Naive thymus-derived CD4-positive, alpha-beta T cell (primary cell): ENCODE data around the gene KRTCAP2. TPM values are rescaled to one million over a fixed set of nuclear protein-coding genes. Genes with fewer than 3 reads are reported as not detected.
A peak's percentile ranks its signal among the peaks of the same experiment; 100 is the strongest.
"Not testable (repeated sequence)": the region's sequence is repeated elsewhere in the genome, so short reads cannot be mapped to it uniquely, and the experiment has no call there.

ENCODE experiments used
- ATAC-seq: fragments of 150-1000 bp; cut with Tn5 transposase; 2 replicates; pipeline ENCODE4 v1.10.0; 2021; ENCODE audit warnings: mild to moderate bottlenecking, moderate library complexity
- CTCF ChIA-PET: fragments of 350-600 bp; sonication (Branson Sonifier 250); formaldehyde crosslinking; loops from one replicate; lab custom pipeline; 2021; ENCODE audit warnings: antibody characterized with exemption; lab: Charles Lee
- POLR2A ChIA-PET: fragments of 350-600 bp; sonication (Branson Sonifier 250); formaldehyde crosslinking; loops from one replicate; lab custom pipeline; 2021; ENCODE audit warnings: antibody characterized with exemption, inconsistent platforms; lab: Charles Lee
- DNase-seq, 9 donors: peaks; one replicate each; pipeline versions ENCODE4 v3.0.0 to v3.0.0-alpha.2; 2020 to 2022; ENCODE audit warnings: mixed read lengths in 1 of 9
- H3K27ac ChIP-seq: one replicate; pipeline ENCODE4 v1.7.0; 2013; ENCODE audit warnings: mild to moderate bottlenecking, low read depth, low read length, moderate library complexity
- H3K27me3 ChIP-seq, 2 donors: one replicate each; pipeline ENCODE4 v1.7.0; 2013; ENCODE audit warnings: low read length in 2 of 2, mild to moderate bottlenecking in 2 of 2, moderate library complexity in 2 of 2; ENCODE audit not compliant: control insufficient read depth in 2 of 2, insufficient read depth in 2 of 2
- H3K36me3 ChIP-seq, 3 experiments: 1 replicate in 2 of 3; 2 replicates in 1 of 3; pipeline ENCODE4 v1.7.0; 2013; ENCODE audit warnings: low read length in 3 of 3, mild to moderate bottlenecking in 3 of 3, moderate library complexity in 1 of 3; ENCODE audit not compliant: insufficient read depth in 3 of 3, control insufficient read depth in 2 of 3
- H3K4me1 ChIP-seq, 2 donors: one replicate each; pipeline ENCODE4 v1.7.0; 2013; ENCODE audit warnings: low read length in 2 of 2, mild to moderate bottlenecking in 2 of 2, moderate library complexity in 1 of 2; ENCODE audit not compliant: control insufficient read depth in 2 of 2, insufficient read depth in 2 of 2
- H3K4me3 ChIP-seq: 2 replicates; pipeline ENCODE4 v1.7.0; 2013; ENCODE audit warnings: mild to moderate bottlenecking, low read length
- H3K9me3 ChIP-seq, 3 experiments: 1 replicate in 2 of 3; 2 replicates in 1 of 3; pipeline ENCODE4 v1.7.0; 2013; ENCODE audit warnings: low read length in 3 of 3; ENCODE audit not compliant: control insufficient read depth in 2 of 3
- H3K27ac Mint-ChIP-seq, 9 donors: one replicate each; pipeline ENCODE4 v1.8.0; 2020 to 2022; ENCODE audit warnings: mixed read lengths in 9 of 9, mild to moderate bottlenecking in 8 of 9, moderate library complexity in 5 of 9, inconsistent platforms in 2 of 9
- H3K27me3 Mint-ChIP-seq, 5 donors: one replicate each; pipeline ENCODE4 v1.8.0; 2021 to 2022; ENCODE audit warnings: mixed read lengths in 5 of 5, mild to moderate bottlenecking in 1 of 5
- H3K36me3 Mint-ChIP-seq, 5 donors: one replicate each; pipeline ENCODE4 v1.8.0; 2020 to 2022; ENCODE audit warnings: mixed read lengths in 5 of 5, mild to moderate bottlenecking in 3 of 5, inconsistent platforms in 1 of 5
- H3K4me1 Mint-ChIP-seq, 7 donors: one replicate each; pipeline ENCODE4 v1.8.0; 2020 to 2022; ENCODE audit warnings: mixed read lengths in 7 of 7, mild to moderate bottlenecking in 3 of 7, inconsistent platforms in 1 of 7
- H3K4me3 Mint-ChIP-seq, 10 donors: one replicate each; pipeline ENCODE4 v1.8.0; 2020 to 2022; ENCODE audit warnings: mild to moderate bottlenecking in 10 of 10, mixed read lengths in 10 of 10, moderate library complexity in 6 of 10, inconsistent platforms in 2 of 10
- H3K9me3 Mint-ChIP-seq, 11 donors: one replicate each; pipeline ENCODE4 v1.8.0; 2020 to 2022; ENCODE audit warnings: mixed read lengths in 11 of 11, mild to moderate bottlenecking in 4 of 11, inconsistent platforms in 1 of 11, moderate library complexity in 1 of 11
- intact Hi-C, 2 donors: fragments of 100-400 bp; cut with micrococcal nuclease; formaldehyde crosslinking; loops; one replicate each; pipeline ENCODE4 v1.15.1; 2023
- polyA plus RNA-seq, 2 donors: library from polyadenylated mRNA; unstranded; fragments of 300-500 nt; fragmentation: Illumina TruSeq; gene quantifications; one replicate each; pipeline ENCODE4 v1.2.3, GENCODE V29; 2021
- total RNA-seq, 6 experiments: library from RNA in 5 of 6; stranded (reverse) in 5 of 6; gene quantifications; 1 replicate in 5 of 6; 2 replicates in 1 of 6; pipeline ENCODE4 v1.2.3 and lab custom pipeline; 2021 to 2026

KRTCAP2 gene
- total and polyA plus RNA-seq, 7 experiments from 2014 or later: 97.4 to 469 (median 159) TPM

- no peak overlapping the region for H3K4me3 ChIP-seq
- no peaks in the 10 kb centered on the region for H3K9me3 ChIP-seq
- peaks cover 0 to 7% (median 0%) of the 10 kb centered on the region in 5 donors for H3K36me3 Mint-ChIP-seq
- H3K27me3 Mint-ChIP-seq: no peaks in the 10 kb centered on the region
- POLR2A ChIA-PET: no interaction called here
- intact Hi-C loops: loop anchor here (2.0 to 5.0 kb wide), 3 partner anchors 15 to 185 kb away; partner anchors contain the start of gene RUSC1 (in 1 of the 2)
- peaks cover 0 to 5% (median 0%) of the 10 kb centered on the region in 11 donors for H3K9me3 Mint-ChIP-seq
- no peak overlapping the region for H3K27ac ChIP-seq
- CTCF ChIA-PET: interaction anchor here (2.5 to 3.5 kb wide), 2 partner anchors 12 to 18 kb away, joined by 9 to 45 read pairs; partner anchors contain the start of genes KRTCAP2 and TRIM46
- peak overlapping the region in 6 of 10 donors; percentile 44 to 93 (median 62) for H3K4me3 Mint-ChIP-seq
- no peak for ATAC-seq
- H3K4me1 ChIP-seq: peaks cover 11 to 25% of the 10 kb centered on the region in 2 donors
- no peaks in the 10 kb centered on the region for H3K27me3 ChIP-seq
- H3K36me3 ChIP-seq: no peaks in the 10 kb centered on the region
- H3K4me1 Mint-ChIP-seq: peaks cover 8 to 47% (median 35%) of the 10 kb centered on the region in 7 donors
- no peak for DNase-seq
- peak overlapping the region in 6 of 9 donors; percentile 19 to 98 (median 77) for H3K27ac Mint-ChIP-seq
These were observed 18.8 kb upstream of the KRTCAP2 start for GRCh38 chr1:155191904-155192303.

- H3K27me3 Mint-ChIP-seq, H3K27ac ChIP-seq, H3K27me3 ChIP-seq, POLR2A ChIA-PET, H3K36me3 Mint-ChIP-seq, H3K27ac Mint-ChIP-seq, H3K9me3 ChIP-seq, CTCF ChIA-PET, H3K9me3 Mint-ChIP-seq, DNase-seq, H3K4me3 Mint-ChIP-seq, H3K36me3 ChIP-seq, H3K4me3 ChIP-seq, ATAC-seq: not testable (repeated sequence)
- peaks cover 8 to 38% (median 30%) of the 10 kb centered on the region in 7 donors for H3K4me1 Mint-ChIP-seq
- peaks cover 11 to 25% of the 10 kb centered on the region in 2 donors for H3K4me1 ChIP-seq
- intact Hi-C loops: loop anchor here (5.0 kb wide), 2 partner anchors 132 to 183 kb away; partner anchors contain the start of gene RUSC1 (in 1 of the 2)
These were observed 16.8 kb upstream of the KRTCAP2 start for GRCh38 chr1:155189926-155190325.

- intact Hi-C loops: no loop called here
- no peak for DNase-seq
- H3K4me3 ChIP-seq: no peak overlapping the region
- Mint-ChIP-seq H3K27me3 (no peaks in the 10 kb centered on the region), H3K36me3 (peaks cover 0 to 10% (median 0%) of the 10 kb centered on the region in 5 donors), H3K4me3 (peak overlapping the region in 5 of 10 donors; percentile 28 to 54 (median 48)), H3K4me1 (peaks cover under 1 to 24% (median 19%) of the 10 kb centered on the region in 7 donors), H3K9me3 (peaks cover 0 to 3% (median 0%) of the 10 kb centered on the region in 11 donors), H3K27ac (peak overlapping the region; percentile 56 to 87 (median 75))
- no peaks in the 10 kb centered on the region for H3K36me3 ChIP-seq
- CTCF ChIA-PET: no interaction called here
- no peak for ATAC-seq
- no peak overlapping the region for H3K27ac ChIP-seq
- no peaks in the 10 kb centered on the region for H3K27me3 ChIP-seq
- no peaks in the 10 kb centered on the region for H3K9me3 ChIP-seq
- peaks cover 0 to 12% of the 10 kb centered on the region in 2 donors for H3K4me1 ChIP-seq
- POLR2A ChIA-PET: no interaction called here
These were observed 15.2 kb upstream of the KRTCAP2 start for GRCh38 chr1:155188268-155188667.

- no peaks in the 10 kb centered on the region for H3K36me3 ChIP-seq
- no peaks in the 10 kb centered on the region for H3K27me3 ChIP-seq
- no peak overlapping the region for H3K4me3 Mint-ChIP-seq
- peaks cover 0 to 3% (median 0%) of the 10 kb centered on the region in 11 donors for H3K9me3 Mint-ChIP-seq
- ChIA-PET POLR2A (no interaction called here), CTCF (no interaction called here)
- no peaks in the 10 kb centered on the region for H3K27me3 Mint-ChIP-seq
- no peak overlapping the region for H3K27ac ChIP-seq
- intact Hi-C loops: no loop called here
- no peak for ATAC-seq
- no peak overlapping the region for H3K4me3 ChIP-seq
- DNase-seq: no peak
- peaks cover 0 to 18% (median 13%) of the 10 kb centered on the region in 7 donors for H3K4me1 Mint-ChIP-seq
- no peaks in the 10 kb centered on the region for H3K9me3 ChIP-seq
- H3K27ac Mint-ChIP-seq: peak overlapping the region in 3 of 9 donors; percentile 55 to 84 (median 67)
- H3K36me3 Mint-ChIP-seq: peaks cover 0 to 10% (median 0%) of the 10 kb centered on the region in 5 donors
- H3K4me1 ChIP-seq: peaks cover 0 to 5% of the 10 kb centered on the region in 2 donors
These were observed 14.4 kb upstream of the KRTCAP2 start for GRCh38 chr1:155187456-155187891.

GRCh38 chr1:155186794-155187455 lies 13.8 kb upstream of the KRTCAP2 start:
- intact Hi-C loops: no loop called here
- H3K27me3 ChIP-seq: no peaks in the 10 kb centered on the region

GRCh38 chr1:155186067-155186793 lies 13.1 kb upstream of the KRTCAP2 start:
- DNase-seq: no peak

More at GRCh38 chr1:155186794-155187455, 13.8 kb upstream of the KRTCAP2 start:
- no peak overlapping the region for H3K27ac ChIP-seq
- Mint-ChIP-seq H3K27ac (peak overlapping the region in 4 of 9 donors; percentile 21 to 92 (median 61)), H3K9me3 (peaks cover 0 to 3% (median 0%) of the 10 kb centered on the region in 11 donors), H3K27me3 (no peaks in the 10 kb centered on the region), H3K4me3 (no peak overlapping the region), H3K4me1 (peaks cover 0 to 13% (median 8%) of the 10 kb centered on the region in 7 donors), H3K36me3 (peaks cover 0 to 9% (median 0%) of the 10 kb centered on the region in 5 donors)
- H3K4me3 ChIP-seq: no peak overlapping the region
- no peaks in the 10 kb centered on the region for H3K36me3 ChIP-seq
- no peaks in the 10 kb centered on the region for H3K9me3 ChIP-seq
- DNase-seq (no peak), ATAC-seq (no peak)
- H3K4me1 ChIP-seq: no peaks in the 10 kb centered on the region
- POLR2A ChIA-PET: no interaction called here
- CTCF ChIA-PET: no interaction called here

More at GRCh38 chr1:155186067-155186793, 13.1 kb upstream of the KRTCAP2 start:
- ChIA-PET CTCF (no interaction called here), POLR2A (interaction anchor here (0.6 to 0.8 kb wide), 2 partner anchors 38 to 57 kb away, joined by 3 read pairs; no protein-coding TSS in a partner anchor)
- no peaks in the 10 kb centered on the region for H3K36me3 ChIP-seq
- H3K4me1 ChIP-seq: no peaks in the 10 kb centered on the region
- no peak for ATAC-seq
- H3K27me3 ChIP-seq: no peaks in the 10 kb centered on the region
- Mint-ChIP-seq H3K9me3 (peaks cover 0 to 3% (median 0%) of the 10 kb centered on the region in 11 donors), H3K4me1 (peaks cover 0 to 13% (median 7%) of the 10 kb centered on the region in 7 donors), H3K36me3 (peaks cover 0 to 8% (median 0%) of the 10 kb centered on the region in 5 donors), H3K4me3 (no peak overlapping the region), H3K27ac (no peak overlapping the region), H3K27me3 (no peaks in the 10 kb centered on the region)
- H3K27ac ChIP-seq: no peak overlapping the region
- H3K4me3 ChIP-seq: no peak overlapping the region
- intact Hi-C loops: no loop called here
- no peaks in the 10 kb centered on the region for H3K9me3 ChIP-seq
